Spleen (tissue), 7 donors: ENCODE results near the gene SIM1.

ENCODE experiments used
- CTCF ChIP-seq, 11 experiments: fragments of 200-600 bp in 7 of 11; fragments of 450-650 bp in 4 of 11; sonication (generic) in 4 of 11; IDR thresholded peaks in 8 of 11; conservative IDR thresholded peaks in 3 of 11; 1 replicate in 7 of 11; 2 replicates in 4 of 11; pipeline versions ENCODE4 v1.4.0 to v1.8.0; 2016 to 2021; ENCODE audit warnings: antibody characterized with exemption in 11 of 11, inconsistent platforms in 4 of 11, mild to moderate bottlenecking in 1 of 11
- POLR2A ChIP-seq, 3 donors: fragments of 450-650 bp; IDR thresholded peaks; one replicate each; pipeline ENCODE4 v1.5.1; 2017; ENCODE audit warnings: antibody characterized with exemption in 3 of 3, mild to moderate bottlenecking in 1 of 3
- donor health status: DM: no; HTN: no; CAD: no; lungs with moderate emphysema.
- donor health status: DM: no; HTN: no; CAD: no.
- donor health status: DM: no; HTN: no; CAD: no.

- TF ChIP-seq CTCF (IDR thresholded peaks at IDR 0.05 in 8 of 11, conservative IDR thresholded peaks at IDR 0.05 in 3 of 11) (no peak), POLR2A (IDR thresholded peaks at IDR 0.05) (no peak)
Observed at GRCh38 chr6:100415768-100416167, 49.0 kb downstream of the SIM1 start.
